Bronchial epithelial cell (primary cell): ENCODE results near the gene LPGAT1. TPM values are rescaled to one million over a fixed set of nuclear protein-coding genes. Genes with fewer than 3 reads are reported as not detected.
A peak's percentile ranks its signal among the peaks of the same experiment; 100 is the strongest.

Experiments used
- DNase-seq: peaks from one replicate; pipeline ENCODE4 v3.0.0-alpha.2; 2010; ENCODE audit warnings: low read depth
- FAIRE-seq: peaks from 2 replicates; lab custom pipeline; 2011; peaks lifted over from hg19 to GRCh38; lab: Jason Lieb, UNC
- H3K27me3 ChIP-seq: 2 replicates; pipeline ENCODE4 v1.5.1; 2011; ENCODE audit warnings: low read length; ENCODE audit not compliant: control insufficient read depth, insufficient read depth
- H3K36me3 ChIP-seq: 2 replicates; pipeline ENCODE4 v1.5.1; 2011; ENCODE audit warnings: low read length; ENCODE audit not compliant: control insufficient read depth, insufficient read depth
- H3K4me3 ChIP-seq: 2 replicates; pipeline ENCODE4 v1.5.1; 2011; ENCODE audit warnings: mild to moderate bottlenecking, low read depth, low read length, control low read depth
- total RNA-seq: library from RNA; depleted of rRNA; stranded (reverse); fragments of >200 nt; gene quantifications from 2 replicates; pipeline ENCODE4 v1.2.1, GENCODE V29; 2014
- TF ChIP-seq, protein P1 (sequence below): IDR thresholded peaks from 2 replicates; pipeline ENCODE4 v1.5.1; 2011; ENCODE audit warnings: mild to moderate bottlenecking, moderate library complexity, low read length, control low read depth, inconsistent platforms; ENCODE audit not compliant: insufficient read depth, severe bottlenecking

LPGAT1 gene
- total RNA-seq, 1 donor from 2014 or later: 27.1 TPM

DNA sequence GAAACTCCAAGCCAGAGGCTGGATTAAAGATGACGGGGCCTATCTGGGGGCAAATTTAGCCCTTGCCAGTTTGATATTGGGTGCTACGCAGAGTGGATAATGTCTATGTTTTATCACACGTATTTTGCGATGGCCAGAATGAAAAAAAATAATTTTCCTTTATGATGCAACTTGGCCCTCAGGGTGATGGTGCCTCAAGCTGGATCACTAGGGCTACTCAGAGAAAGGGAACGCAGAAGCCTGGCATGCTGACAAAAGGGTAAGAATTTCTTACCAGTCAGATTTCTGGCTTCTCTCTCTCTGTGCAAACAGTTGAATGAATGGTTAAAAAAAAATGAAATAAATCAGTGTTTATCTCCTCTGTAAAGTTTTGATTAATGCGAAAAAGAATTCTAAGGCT lies 122.6 kb downstream of the LPGAT1 start:
- DNase-seq (peak; percentile 11), FAIRE-seq (no peak)
- TF ChIP-seq, protein P1, sequence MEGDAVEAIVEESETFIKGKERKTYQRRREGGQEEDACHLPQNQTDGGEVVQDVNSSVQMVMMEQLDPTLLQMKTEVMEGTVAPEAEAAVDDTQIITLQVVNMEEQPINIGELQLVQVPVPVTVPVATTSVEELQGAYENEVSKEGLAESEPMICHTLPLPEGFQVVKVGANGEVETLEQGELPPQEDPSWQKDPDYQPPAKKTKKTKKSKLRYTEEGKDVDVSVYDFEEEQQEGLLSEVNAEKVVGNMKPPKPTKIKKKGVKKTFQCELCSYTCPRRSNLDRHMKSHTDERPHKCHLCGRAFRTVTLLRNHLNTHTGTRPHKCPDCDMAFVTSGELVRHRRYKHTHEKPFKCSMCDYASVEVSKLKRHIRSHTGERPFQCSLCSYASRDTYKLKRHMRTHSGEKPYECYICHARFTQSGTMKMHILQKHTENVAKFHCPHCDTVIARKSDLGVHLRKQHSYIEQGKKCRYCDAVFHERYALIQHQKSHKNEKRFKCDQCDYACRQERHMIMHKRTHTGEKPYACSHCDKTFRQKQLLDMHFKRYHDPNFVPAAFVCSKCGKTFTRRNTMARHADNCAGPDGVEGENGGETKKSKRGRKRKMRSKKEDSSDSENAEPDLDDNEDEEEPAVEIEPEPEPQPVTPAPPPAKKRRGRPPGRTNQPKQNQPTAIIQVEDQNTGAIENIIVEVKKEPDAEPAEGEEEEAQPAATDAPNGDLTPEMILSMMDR: no peak
- Histone ChIP-seq H3K27me3 (no peaks in the 10 kb centered on the region), H3K36me3 (no peaks in the 10 kb centered on the region), H3K4me3 (no peak overlapping the region)

DNA sequence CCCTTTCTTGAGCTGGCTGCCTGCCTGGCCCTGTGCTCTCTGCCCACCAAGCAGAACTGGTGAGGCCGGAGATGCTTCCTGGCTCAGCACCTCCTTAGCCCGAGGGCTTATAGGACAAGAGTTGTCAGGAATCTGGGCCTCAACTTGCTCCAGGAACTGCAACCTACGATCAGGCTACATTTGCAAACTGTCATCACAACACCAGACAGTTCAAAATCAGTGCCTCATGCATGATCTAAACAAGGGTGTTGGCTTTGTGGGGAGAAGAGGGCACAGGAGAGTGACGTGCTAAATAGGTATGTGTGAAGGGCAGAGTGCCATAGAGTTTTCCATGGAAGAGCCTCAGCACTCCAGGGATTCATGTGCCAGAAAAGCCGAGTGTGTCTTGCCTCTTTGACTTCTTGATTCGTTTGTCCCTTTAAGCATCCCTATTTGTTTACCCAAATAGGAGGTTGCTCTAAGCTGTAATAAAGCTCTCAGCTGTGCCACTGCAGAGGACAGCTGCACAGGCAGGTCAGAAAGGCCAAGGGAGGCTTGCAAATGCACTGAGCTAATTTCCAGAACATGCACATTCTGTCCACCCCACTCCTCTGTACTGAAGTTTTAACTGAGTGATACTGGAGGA lies 125.0 kb downstream of the LPGAT1 start:
- H3K27me3 ChIP-seq: no peaks in the 10 kb centered on the region
- H3K36me3 ChIP-seq: no peaks in the 10 kb centered on the region
- FAIRE-seq: peak; percentile 95
- peak; percentile 97 for DNase-seq
- H3K4me3 ChIP-seq: no peak overlapping the region
- TF ChIP-seq, protein P1: no peak

DNA sequence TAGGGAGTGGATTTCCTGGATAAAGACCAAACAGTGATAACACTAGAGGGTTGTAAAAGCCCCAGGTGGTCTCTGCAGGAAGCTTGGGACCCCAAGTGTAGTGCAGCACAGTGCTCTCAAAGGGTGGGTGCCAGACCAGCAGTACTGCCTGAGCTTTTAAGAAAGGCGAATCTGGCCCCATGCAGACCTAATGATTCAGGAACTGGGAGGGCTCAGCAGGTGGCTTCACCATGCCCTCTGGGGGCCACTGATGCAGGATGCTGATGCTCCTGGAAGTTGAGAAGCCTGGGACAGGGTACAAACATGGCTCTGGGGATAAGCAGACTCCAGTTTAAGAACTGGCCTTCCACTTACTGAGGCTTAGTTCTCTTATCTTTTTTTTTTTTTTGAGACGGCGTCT lies 126.0 kb downstream of the LPGAT1 start:
- TF ChIP-seq, protein P1: no peak
- no peak for DNase-seq
- no peak for FAIRE-seq
- H3K4me3 ChIP-seq: no peak overlapping the region
- no peaks in the 10 kb centered on the region for H3K27me3 ChIP-seq
- no peaks in the 10 kb centered on the region for H3K36me3 ChIP-seq

DNA sequence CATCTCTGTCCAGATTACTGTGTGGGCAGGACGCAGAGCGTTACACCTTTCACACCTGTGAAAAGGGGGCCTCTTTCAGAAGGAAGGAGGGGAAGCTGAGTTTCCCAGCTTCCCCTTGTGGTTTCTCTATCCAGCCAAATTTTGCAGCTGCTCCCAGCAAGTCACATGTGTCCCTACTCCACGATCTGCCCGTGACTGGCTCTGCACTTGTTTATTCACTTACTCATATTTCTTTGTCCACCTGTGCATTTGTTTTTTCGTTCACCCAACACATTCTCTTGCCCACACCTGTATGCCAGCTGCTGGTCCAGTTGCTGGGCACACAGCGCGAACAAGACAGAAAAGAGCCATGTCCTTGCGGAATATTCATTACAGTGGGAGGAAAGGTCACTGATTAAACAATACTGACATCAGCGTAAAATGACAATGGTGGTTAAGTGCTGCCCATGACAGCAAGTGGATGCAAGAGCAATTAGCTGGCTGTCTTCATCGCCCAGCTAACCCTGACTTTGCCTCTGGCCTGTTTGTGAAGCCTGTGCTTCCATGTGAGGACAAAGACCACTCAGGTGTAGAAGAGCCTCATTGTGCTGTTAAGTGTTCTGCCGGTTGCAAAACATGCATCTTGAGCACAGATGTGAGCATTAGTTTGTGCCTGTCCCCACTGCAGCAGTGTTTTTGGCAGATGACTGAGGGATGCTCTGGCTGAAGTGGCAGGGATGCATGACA lies 126.6 kb downstream of the LPGAT1 start:
- no peaks in the 10 kb centered on the region for H3K36me3 ChIP-seq
- H3K4me3 ChIP-seq: no peak overlapping the region
- DNase-seq (no peak), FAIRE-seq (no peak)
- TF ChIP-seq, protein P1: no peak
- H3K27me3 ChIP-seq: no peaks in the 10 kb centered on the region

DNA sequence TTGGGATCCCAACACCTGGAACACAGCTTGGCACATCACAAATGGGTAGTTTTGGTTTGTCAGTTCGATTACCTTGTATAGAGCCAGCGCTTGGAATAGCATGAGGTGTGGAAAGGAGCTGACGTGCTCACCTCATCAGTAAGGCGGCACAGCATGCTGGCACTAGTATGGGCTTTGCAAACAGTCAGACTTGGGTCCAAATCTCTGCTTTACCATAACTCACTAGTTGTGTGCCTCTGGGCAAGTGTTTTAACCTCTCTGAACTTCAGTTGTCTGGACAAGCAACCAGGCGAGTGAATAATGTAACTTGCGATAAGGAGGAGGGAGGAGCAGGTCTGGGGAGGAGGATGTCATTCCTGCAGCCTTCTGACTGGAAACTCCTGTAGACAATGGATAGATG lies 128.8 kb downstream of the LPGAT1 start:
- no peaks in the 10 kb centered on the region for H3K36me3 ChIP-seq
- TF ChIP-seq, protein P1: no peak
- peak; percentile 93 for DNase-seq
- H3K4me3 ChIP-seq: no peak overlapping the region
- FAIRE-seq: peak; percentile 7
- H3K27me3 ChIP-seq: no peaks in the 10 kb centered on the region

DNA sequence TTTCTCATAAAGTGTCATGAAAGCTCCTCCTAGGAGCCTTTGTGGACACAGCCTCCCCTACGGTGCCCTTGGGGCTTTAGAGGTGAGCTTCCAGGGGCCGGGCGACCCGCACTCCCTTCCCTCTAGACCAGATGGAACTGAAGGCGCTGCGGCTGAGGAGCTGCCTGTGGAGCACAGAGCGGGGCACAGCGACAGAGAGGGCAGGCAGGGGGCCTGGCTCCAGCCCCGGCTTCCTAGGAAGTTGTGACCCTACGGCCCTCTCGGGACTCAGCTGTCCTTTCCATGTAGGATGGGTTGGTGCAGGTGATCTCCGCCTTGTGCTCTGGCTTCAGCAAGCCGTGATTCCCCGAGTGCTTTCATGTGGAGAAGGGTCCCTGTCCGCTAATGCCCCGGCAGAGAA lies 131.5 kb downstream of the LPGAT1 start:
- TF ChIP-seq, protein P1: no peak
- FAIRE-seq: no peak

More for the DNA sequence above, 131.5 kb downstream of the LPGAT1 start:
- no peak for DNase-seq
- Histone ChIP-seq H3K4me3 (no peak overlapping the region), H3K36me3 (no peaks in the 10 kb centered on the region), H3K27me3 (no peaks in the 10 kb centered on the region)
